GM19328 (cell line): Measurements from ENCODE around the gene CDKN2C.
A peak's percentile ranks its signal among the peaks of the same experiment; 100 is the strongest.
"Not testable (repeated sequence)": the region's sequence is repeated elsewhere in the genome, so short reads cannot be mapped to it uniquely, and the experiment has no call there.

Source experiments
- ATAC-seq: cut with Tn5 transposase; IDR thresholded peaks from one replicate; pipeline ENCODE4 v1.9.1; 2021; ENCODE audit warnings: mild to moderate bottlenecking, moderate library complexity; ENCODE audit not compliant: unreplicated experiment

The CDKN2C gene

DNA sequence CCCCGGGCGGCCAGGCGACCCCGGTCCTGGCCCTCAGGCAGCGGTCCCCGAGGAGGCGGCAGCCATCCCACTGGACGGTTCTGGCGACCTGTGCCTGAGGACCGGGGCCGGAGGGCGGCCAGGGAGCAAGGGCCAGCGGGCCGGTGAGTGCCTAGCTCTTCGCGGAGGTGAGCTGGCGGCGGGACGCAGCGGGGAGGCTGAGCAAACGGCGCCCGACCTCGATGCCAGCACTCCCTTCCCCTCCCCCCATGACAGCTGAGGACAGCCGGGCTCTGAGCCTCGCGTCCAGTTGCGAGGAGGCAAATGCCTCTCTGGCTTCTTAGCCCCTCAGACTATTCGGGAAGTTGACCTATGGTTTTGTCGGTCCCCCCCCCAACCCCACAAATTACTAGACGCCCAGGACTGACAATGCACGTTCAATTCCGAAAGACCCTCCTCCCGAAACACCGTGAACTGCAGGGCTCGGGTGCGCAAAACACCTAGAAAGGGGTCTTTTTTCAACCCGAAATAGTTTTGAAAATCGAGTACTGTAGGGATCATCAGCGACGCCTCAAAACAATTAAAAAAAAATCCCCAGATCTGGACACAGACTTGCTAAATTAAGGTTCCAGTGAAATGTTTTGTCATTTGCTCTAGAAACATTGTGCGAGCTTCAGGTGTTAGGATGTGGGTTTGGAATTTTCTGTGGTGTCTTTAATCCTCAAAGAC lies 8.3 kb downstream of the CDKN2C start:
- peak; percentile 35 for ATAC-seq

DNA sequence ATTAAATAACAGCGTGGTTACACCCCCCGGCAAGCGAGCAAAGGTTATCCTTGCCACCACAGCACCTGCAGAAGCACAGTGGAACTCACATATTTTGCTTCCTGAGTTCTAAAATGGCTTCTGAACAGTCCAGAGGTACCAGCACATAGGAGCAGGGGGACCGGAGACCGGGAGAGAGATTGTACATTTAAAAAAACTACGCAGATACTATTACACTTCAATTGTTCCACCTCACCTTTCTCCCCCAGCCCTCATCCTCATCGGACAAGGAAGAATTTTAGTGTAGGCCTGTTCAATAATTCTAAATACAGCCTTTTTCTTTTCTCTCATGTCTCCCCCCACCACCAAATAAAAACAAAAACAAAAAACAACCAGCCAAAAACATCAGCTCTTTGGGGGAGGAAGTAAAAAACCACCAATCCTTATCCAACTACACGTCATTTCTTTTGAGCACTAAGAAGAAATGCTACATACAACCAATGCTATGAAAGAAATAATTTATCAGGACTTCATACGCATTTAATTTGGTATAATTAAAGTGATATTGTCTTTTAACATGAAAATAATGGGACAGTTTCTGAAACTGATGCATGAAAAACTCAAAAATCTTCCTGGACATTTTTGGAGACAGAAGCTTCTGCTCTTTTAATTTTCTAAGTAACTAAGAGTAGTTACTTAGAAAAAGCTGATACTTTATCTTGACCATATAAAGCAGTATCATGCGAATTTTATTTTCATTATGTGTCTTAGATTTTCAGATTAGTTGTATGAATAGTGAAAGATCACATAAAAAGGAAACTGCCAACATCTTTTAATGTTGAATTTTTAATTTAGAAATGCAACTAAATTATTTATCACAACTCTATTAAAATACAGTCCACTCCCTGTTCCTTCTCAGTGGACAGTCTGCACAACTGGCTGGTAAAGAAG lies 9.1 kb downstream of the CDKN2C start:
- no peak for ATAC-seq

DNA sequence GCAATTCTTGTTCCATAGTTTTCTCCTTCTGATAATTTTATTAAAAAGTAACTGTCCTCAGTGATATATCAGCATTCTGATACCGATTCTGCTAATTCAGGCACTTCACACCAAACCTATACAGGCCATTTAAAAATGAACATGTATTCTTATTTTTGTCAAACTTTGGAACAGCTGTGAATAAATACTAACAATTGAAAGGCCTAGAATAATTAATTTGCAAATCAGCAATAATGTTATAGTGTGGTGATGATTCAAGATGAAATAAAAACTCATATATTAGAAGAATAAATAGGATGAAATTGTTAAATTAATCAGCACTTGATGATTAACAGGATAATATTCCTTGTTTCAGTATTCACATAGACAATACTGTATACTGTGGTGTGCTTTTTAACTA lies 9.9 kb downstream of the CDKN2C start:
- ATAC-seq, result no peak

DNA sequence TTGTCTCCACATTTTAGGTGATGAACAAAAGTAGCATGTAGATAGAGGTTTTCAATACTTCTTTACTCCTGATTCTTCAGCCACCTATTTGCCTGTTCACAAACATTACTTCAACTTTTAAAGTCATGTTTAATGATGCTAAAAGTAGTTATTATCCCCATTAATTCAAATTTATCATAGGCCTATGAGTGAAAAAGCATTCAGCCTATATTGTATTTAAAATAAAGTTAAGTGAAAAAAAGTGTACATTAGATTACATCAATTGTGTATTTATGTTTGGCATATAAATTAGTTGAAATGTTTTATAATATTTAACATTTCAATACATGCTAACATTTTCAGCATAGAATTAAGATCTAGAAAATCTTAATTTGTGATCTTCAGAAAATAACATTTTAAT lies 10.5 kb downstream of the CDKN2C start:
- no peak for ATAC-seq

DNA sequence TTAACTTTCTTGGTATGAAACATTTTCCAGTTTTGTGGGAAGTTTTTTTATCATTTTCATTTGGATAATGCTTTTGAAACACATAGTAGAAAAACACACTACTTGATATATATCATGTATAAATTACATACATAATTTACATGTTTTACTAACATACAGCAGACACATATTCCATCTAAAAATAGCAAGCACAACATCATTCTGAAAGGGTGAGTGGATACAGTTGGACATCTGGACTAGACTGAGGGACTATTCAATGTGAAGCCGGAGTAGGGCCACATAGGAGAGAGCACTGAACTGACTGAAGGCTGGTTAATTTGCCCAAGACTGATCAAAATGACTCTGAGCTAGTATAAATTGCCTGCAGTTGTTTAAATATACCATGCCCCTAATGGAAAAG lies 11.7 kb downstream of the CDKN2C start:
- ATAC-seq, result no peak

DNA sequence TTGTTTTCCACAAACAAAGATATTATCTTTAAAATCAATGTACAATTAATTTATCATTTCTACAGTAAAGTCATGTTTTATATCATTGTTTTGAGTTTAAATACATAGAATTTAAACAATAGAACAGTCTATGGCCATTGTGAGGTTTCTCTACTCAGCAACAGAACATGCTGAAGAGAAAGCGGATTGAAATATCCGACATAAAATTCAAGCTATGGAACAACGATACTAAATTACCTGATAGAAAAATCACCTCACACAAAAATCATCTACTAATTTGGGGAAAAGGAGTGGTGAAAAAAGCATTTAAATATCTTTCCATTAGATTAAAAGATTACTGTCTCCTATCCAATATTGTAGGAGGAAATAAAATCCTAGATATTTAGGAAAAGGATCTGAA lies 12.6 kb downstream of the CDKN2C start:
- ATAC-seq, result no peak

DNA sequence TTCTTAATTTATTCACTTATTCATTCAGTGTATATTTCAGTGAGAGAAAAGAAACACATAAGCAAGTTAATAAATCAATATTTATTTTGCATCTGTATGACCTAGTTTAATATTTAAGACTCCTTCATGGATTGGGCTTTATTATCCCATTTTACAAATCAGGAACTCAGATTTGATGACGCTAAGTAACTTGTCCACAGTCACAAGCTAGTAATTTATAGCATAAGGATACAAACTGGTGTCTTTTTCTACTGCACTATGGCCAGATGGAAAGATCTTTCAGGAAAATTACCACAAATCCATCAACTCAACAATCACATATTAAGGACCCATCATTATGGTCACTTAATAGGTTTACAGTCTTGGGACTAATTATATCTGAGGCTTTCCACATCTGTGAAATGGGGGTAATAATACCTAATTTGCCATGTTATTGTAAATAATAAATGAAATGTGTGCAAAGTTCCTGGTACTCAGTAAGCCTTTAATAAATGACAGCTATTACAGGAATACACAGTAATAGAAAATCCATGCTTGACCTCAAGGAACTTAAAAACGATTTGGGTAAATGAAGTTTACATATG lies 13.3 kb downstream of the CDKN2C start:
- no peak for ATAC-seq

DNA sequence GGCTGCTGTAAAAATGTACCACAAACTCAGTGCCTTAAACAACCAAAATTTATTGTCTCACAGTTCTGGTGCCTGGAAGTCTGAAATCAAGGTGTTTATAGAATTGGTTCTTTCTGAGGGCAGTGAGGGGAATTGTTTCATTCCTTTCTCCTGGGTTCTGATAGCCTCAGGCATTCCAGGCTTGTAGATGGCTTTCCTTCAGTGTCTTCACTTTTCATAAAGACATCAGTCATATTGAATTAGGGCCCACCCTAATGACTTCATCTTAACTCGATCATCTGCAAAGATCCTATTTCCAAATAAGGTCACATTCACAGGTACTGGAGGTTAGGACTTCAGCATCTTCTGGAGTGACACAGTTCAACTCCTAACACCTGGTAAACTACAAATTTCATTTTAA lies 15.0 kb downstream of the CDKN2C start:
- no peak for ATAC-seq

DNA sequence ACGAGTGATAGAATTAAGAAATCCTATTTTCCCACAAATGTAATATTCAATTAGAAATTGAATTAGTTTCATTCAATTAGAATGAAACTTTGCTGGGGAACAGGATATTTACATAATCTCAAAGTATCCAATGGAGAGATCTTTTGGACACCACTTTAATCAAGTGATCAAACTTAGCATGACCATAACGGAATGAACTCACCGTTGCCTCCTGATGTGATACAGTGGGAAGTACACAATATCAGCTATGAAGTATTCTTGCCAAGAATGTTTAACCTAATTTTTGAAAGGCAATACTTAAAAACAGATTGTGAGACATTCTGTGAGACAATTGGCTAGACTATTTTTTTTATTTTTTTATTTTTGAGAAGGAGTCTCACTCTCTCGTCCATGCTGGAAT lies 16.6 kb downstream of the CDKN2C start:
- ATAC-seq, result no peak

DNA sequence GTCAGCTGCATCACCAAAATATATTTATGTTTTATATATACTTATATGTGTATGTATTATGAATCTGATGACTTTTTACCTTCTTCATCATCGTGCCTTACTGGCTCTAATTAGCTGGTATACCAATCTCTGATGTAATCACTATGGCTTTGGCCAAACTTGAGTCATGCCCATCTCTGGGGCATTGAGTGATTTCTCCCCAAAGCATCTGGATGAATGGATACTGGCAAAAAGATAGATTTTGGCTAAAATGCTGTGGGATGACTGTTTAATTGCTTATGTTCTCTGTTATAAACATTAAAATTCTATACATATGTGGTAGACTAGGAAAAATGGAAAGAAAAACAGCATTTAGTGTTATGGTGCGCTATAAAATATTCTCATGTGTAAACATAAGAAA lies 19.6 kb downstream of the CDKN2C start:
- no peak for ATAC-seq

DNA sequence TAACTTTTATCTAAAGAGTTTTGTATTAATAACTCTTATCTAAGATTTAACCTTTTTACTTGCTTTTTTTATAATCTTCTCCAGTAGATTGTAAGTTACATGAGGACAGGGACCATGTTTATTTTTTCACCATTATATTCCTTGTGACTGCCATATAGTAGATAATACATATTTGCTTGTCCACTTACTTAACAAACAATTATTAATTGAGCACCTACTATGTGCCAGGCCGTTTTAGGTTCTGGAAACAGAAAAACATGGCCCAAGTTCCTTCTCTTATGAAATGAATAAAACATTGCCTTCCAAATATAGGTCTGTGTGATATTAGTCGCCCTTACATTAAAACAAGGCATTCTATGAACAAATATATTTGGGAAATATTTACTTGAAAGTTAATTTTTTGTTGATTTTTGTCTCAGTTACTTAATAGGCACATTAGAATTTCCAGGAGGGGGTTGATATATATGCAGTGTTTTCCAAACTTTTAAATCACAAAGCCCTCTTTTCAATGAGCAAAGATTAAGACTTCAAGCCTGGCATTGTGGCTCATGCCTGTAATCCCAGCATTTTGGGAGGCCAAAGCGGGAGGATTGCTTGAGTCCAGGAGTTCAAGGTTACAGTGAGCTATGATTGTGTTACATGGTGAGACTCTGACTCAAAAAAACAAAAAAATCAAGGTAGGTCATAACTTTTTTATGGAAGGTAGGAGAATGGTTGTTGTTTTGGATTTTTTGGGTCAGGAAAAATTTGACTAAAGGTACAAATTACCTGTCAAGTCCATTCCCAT lies 22.7 kb downstream of the CDKN2C start:
- ATAC-seq, result no peak

DNA sequence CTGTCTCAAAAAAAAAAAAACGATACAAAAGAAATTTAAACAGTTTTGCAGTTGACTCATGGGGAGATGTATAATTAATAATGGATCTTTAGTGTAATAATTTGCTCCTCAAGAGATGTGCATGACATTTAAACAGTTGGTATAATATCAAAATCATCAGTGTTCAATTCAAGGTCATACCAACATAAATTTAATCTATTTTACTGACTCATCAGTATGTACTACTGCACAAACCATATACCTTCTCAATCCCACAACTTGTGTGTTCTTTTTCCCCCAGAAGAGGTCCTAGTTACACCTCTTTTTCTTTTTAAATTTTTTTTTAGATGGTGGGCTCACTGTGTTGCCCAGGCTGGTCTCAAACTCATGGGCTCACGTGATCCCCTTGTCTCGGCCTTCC lies 23.6 kb downstream of the CDKN2C start:
- ATAC-seq, result no peak

DNA sequence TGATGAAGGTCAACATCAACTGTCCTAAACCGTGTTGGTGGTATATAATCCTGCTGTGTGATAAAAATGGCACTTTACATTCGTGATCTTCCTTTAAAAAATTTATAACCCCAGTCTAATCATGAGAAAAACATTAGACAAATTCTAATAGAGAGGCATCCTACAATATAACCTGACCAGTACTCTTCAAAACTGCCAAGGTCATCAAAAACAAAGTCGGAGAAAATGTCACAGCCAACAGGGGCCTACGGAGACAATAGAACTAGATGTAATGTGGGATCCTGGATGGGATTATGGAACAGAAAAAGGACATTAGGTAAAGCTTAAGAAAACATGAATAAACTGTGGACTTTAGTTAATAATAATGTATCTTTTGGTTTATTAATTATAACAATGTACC lies 25.0 kb downstream of the CDKN2C start:
- no peak for ATAC-seq

DNA sequence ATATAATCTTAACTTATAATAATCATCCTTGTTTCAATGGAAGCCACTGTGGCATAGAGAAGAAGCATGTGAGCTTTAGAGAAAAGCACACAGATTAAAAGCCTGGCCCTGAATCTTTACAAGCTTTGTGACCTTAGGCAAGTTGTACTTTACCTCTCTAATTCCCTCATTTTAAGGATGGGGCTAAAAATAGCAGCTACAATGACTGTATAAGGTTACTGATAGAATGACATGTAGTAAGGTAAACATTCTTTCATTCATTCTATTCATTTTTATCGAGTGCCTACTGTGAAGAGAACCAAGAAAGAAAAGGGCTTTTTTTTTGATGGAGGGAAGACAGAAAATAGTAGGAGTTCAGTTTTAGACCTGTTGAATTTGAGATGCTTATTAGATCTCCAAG lies 25.6 kb downstream of the CDKN2C start:
- no peak for ATAC-seq

DNA sequence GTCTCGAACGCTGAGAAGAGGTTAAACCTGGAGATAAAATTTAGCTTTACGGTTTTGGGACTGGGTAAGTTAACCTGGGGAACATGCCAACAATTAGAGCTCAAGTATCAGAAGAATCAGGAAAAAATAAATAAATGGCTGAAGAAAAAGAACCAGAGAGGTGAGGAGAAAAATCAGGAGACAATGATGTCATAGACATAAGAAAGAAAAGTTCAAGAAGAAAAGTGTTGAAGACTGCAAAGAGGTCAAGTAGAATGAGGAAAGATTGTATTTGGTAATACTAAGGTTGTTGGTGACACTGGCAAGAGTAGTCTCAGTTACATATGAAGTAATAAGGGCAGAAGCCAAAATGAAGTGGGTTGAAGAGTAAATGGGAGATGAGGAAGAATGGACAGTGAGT lies 26.0 kb downstream of the CDKN2C start:
- ATAC-seq, result no peak

DNA sequence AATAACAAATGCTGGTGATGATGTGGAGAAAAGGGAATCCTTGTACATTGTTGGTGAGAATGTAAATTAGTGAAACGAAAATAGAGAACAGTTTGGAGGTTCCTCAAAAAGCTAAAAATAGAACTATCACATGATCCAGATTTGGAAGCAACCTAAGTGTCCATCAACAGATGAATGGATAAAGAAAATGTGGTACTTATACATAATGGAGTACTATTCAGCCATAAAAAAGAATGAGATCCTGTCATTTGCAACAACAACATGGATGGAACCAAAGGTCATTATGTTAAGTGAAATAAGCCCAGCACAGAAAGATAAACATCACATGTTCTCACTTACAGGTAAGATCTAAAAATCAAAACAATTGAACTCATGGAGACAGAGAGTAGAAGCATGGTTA lies 29.3 kb downstream of the CDKN2C start:
- ATAC-seq, result not testable (repeated sequence)

DNA sequence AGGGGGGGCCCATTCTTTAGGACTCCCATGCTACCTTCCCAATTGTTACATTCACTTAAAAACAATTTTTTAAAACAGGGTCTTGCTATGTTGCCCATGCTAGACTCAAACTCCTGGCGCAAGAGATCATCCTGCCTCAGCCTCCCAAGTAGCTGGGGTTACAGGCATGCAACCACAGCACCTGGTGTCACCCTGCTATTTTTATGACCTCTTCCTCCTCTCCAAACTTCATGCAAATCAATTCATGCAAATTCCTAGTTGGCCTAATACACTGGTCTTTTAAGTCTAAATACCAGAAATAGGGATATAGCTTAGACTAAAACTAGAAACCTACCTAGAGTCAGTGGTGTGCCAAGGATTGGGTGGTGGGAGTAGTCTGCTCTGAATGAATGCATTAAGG lies 30.1 kb downstream of the CDKN2C start:
- ATAC-seq, result peak; percentile 67

DNA sequence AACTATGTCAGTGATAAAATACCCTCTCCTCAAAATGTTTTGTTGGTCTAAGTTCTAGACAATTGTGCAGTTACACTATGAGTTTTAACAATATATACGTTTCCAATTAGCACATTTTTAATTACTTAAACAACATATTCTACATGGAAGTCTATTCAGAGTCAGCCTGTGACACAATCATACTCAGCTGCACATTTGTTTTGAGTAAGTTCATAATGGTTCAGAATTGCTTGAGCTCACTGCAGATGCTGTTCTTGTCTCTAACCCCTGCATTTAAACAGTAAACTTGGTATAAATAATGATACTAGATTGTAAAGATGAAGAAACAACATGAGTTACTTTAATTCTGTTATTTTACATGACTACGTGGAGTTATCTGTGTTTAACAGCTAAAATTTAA lies 30.6 kb downstream of the CDKN2C start:
- peak; percentile 38 for ATAC-seq

DNA sequence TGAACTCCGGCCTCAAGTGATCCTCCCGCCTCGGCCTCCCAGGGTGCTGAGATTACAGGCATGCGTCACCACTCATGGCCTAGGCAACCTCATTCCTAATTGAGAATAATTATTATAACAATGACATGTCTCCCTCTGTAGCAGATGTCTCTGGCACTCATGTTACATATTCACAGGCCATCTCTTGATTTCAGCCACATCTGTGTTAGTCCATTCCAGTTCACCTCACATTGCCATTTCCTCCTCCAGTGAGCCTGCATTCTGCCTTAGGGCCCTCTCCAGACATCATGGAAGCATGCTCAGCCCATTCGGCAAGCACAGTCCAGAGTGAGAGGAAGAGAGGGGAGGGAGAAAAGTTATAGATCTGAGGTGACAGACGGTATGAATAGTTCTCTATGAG lies 32.5 kb downstream of the CDKN2C start:
- no peak for ATAC-seq

DNA sequence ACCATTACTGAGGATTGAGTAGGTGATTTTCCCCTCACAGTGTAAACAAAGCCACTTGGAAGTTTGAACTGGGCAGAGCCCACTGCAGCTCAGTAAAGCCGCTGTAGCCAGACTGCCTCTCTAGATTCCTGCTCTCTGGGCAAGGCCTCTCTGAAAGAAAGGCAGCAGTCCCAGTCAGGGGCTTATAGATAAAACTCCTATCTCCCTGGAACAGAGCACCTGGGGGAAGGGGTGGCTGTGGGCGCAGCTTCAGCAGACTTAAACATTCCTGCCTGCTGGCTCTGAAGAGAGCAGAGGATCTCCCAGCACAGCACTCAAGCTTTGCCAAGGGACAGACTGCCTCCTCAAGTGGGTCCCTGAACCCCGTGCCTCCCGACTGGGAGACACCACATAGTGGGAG lies 35.5 kb downstream of the CDKN2C start:
- ATAC-seq, result not testable (repeated sequence)

DNA sequence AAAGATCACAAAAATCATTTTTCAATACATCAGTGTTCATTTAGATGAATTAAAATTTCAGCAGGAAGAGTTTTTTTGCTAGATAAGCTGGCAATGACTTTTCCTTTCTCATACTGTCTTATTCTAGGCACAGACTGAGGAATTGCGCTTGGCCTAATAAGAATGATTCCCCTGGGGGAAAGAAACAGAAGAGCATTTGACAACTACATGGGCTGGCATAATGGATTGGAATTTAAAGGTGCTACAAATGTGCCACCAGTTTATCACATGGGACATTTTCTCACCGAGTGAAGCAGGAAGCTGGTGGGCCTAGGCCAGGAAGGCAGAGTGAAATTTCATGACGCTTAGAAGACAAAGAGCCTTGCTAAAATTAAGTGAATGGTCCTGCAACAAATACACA lies 39.3 kb downstream of the CDKN2C start:
- ATAC-seq, result no peak
